Measurements from ENCODE around the gene DES. TPM values are rescaled to one million over a fixed set of nuclear protein-coding genes. Genes with fewer than 3 reads are reported as not detected.

The DES gene
- total RNA-seq, 1 experiment from 2014 or later = not detected

GRCh38 chr2:219386532-219387280, 31.5 kb upstream of the DES start:
- no peaks in the 10 kb centered on the region for H3K27me3 ChIP-seq (replicated peaks; ENCODE audit: control insufficient read depth, insufficient read depth, low read length)
- H3K4me3 ChIP-seq (ENCODE audit: low read depth, low read length) = peak overlapping the region; percentile 75
- POLR2A ChIA-PET = interaction anchor here (1.0 to 1.7 kb wide), 7 partner anchors 9 to 180 kb away, joined by 4 to 10 read pairs (median 7); partner anchors contain the start of gene ZFAND2B
- H3K27ac Mint-ChIP-seq (ENCODE audit: unreplicated experiment) = peak overlapping the region; percentile 94
- no peaks in the 10 kb centered on the region for H3K9me3 Mint-ChIP-seq (ENCODE audit: unreplicated experiment)
- no peaks in the 10 kb centered on the region for H3K4me1 Mint-ChIP-seq (ENCODE audit: low read depth, unreplicated experiment)
- intact Hi-C loops (cut with micrococcal nuclease; ENCODE audit: unreplicated experiment) = loop anchor here (1.0 to 5.0 kb wide), 5 partner anchors 56 to 216 kb away; partner anchors contain the start of genes ABCB6, CNPPD1 and SLC23A3
- peaks cover 31% of the 10 kb centered on the region for H3K36me3 Mint-ChIP-seq (ENCODE audit: insufficient read depth, unreplicated experiment)
- H3K27me3 Mint-ChIP-seq (ENCODE audit: insufficient read depth, unreplicated experiment) = no peaks in the 10 kb centered on the region
- peak overlapping the region; percentile 96 for H3K4me3 Mint-ChIP-seq (ENCODE audit: unreplicated experiment)
- peaks cover 13% of the 10 kb centered on the region for H3K36me3 ChIP-seq (ENCODE audit: control insufficient read depth, insufficient read depth, low read length)
- CTCF ChIA-PET = interaction anchor here (0.6 to 2.5 kb wide), 9 partner anchors 18 to 990 kb away, joined by 3 to 29 read pairs (median 4); partner anchors contain the start of gene CNPPD1
- BruUV-seq (replicated peaks) = no TSS peak
- no peak for DNase-seq
- H3K9me3 ChIP-seq = no peaks in the 10 kb centered on the region
- TF ChIP-seq, protein P1, sequence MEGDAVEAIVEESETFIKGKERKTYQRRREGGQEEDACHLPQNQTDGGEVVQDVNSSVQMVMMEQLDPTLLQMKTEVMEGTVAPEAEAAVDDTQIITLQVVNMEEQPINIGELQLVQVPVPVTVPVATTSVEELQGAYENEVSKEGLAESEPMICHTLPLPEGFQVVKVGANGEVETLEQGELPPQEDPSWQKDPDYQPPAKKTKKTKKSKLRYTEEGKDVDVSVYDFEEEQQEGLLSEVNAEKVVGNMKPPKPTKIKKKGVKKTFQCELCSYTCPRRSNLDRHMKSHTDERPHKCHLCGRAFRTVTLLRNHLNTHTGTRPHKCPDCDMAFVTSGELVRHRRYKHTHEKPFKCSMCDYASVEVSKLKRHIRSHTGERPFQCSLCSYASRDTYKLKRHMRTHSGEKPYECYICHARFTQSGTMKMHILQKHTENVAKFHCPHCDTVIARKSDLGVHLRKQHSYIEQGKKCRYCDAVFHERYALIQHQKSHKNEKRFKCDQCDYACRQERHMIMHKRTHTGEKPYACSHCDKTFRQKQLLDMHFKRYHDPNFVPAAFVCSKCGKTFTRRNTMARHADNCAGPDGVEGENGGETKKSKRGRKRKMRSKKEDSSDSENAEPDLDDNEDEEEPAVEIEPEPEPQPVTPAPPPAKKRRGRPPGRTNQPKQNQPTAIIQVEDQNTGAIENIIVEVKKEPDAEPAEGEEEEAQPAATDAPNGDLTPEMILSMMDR (IDR thresholded peaks at IDR 0.05; ENCODE audit: insufficient read depth in 1 of 2, low read depth in 1 of 2, low read length in 1 of 2, severe bottlenecking in 1 of 2, unreplicated experiment in 1 of 2) = no peak
- H3K4me1 ChIP-seq = peaks cover 15% of the 10 kb centered on the region

- Histone ChIP-seq H3K9me3 (no peaks in the 10 kb centered on the region), H3K27me3 (replicated peaks; ENCODE audit: control insufficient read depth, insufficient read depth, low read length) (no peaks in the 10 kb centered on the region), H3K36me3 (ENCODE audit: control insufficient read depth, insufficient read depth, low read length) (peaks cover 11% of the 10 kb centered on the region), H3K4me1 (peaks cover 15% of the 10 kb centered on the region), H3K4me3 (ENCODE audit: low read depth, low read length) (peak within 1 kb of the TSS; percentile 75)
- intact Hi-C loops (cut with micrococcal nuclease; ENCODE audit: unreplicated experiment) = loop anchor here (1.0 to 5.0 kb wide), 8 partner anchors 12 to 217 kb away; partner anchors contain the start of genes ABCB6, CNPPD1, GMPPA and SLC23A3
- peak within 1 kb of the TSS; percentile 96 for H3K4me3 Mint-ChIP-seq (ENCODE audit: unreplicated experiment)
- DNase-seq = peak; percentile 93 to 94
- H3K9me3 Mint-ChIP-seq (ENCODE audit: unreplicated experiment) = no peaks in the 10 kb centered on the region
- no peaks in the 10 kb centered on the region for H3K27me3 Mint-ChIP-seq (ENCODE audit: insufficient read depth, unreplicated experiment)
- CTCF ChIA-PET = interaction anchor here (0.6 to 2.5 kb wide), 34 partner anchors 9 to 1780 kb away, joined by 3 to 29 read pairs (median 4); partner anchors contain the start of genes CNPPD1, GMPPA, NHEJ1 and STK11IP
- H3K27ac Mint-ChIP-seq (ENCODE audit: unreplicated experiment) = peak within 1 kb of the TSS; percentile 94
- POLR2A ChIA-PET = interaction anchor here (0.5 to 1.9 kb wide), 26 partner anchors 9 to 1824 kb away, joined by 3 to 10 read pairs (median 5); partner anchors contain the start of genes ABCB6, CNPPD1, GMPPA and STK11IP
- TF ChIP-seq, protein P1 (IDR thresholded peaks at IDR 0.05; ENCODE audit: insufficient read depth in 1 of 2, low read depth in 1 of 2, low read length in 1 of 2, severe bottlenecking in 1 of 2, unreplicated experiment in 1 of 2) = no peak
- H3K4me1 Mint-ChIP-seq (ENCODE audit: low read depth, unreplicated experiment) = no peaks in the 10 kb centered on the region
- no TSS peak for BruUV-seq (replicated peaks)
- peaks cover 31% of the 10 kb centered on the region for H3K36me3 Mint-ChIP-seq (ENCODE audit: insufficient read depth, unreplicated experiment)
Measured at GRCh38 chr2:219387306-219388120, 30.7 kb upstream of the DES start, which contains the start of gene DNPEP. Gene DNPEP, minus strand, starts transcription at chr2:219387912. Its CDS starts 118 bp downstream, at chr2:219387794.
